T-helper 2 cell treated with Interferon-gamma antibody and Interleukin-4, amounts not matched to agents 100 ng/mL and 5 ng/mL, for 36 hours (primary cell): Measurements from ENCODE around the gene PCSK1N. TPM values are rescaled to one million over a fixed set of nuclear protein-coding genes. Genes with fewer than 3 reads are reported as not detected.
"Not testable (repeated sequence)": the region's sequence is repeated elsewhere in the genome, so short reads cannot be mapped to it uniquely, and the experiment has no call there.

Source experiments
- intact Hi-C: fragments of 100-400 bp; cut with micrococcal nuclease; formaldehyde crosslinking; loops from one replicate; pipeline ENCODE4 v1.15.1; 2023
- total RNA-seq: library from RNA; stranded (reverse); gene quantifications from 2 replicates; pipeline ENCODE4 v1.2.3, GENCODE V29; 2022

Gene PCSK1N, protein sequence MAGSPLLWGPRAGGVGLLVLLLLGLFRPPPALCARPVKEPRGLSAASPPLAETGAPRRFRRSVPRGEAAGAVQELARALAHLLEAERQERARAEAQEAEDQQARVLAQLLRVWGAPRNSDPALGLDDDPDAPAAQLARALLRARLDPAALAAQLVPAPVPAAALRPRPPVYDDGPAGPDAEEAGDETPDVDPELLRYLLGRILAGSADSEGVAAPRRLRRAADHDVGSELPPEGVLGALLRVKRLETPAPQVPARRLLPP
- 0.20 TPM in 1 of 2 replicates, not detected in the other for total RNA-seq

DNA sequence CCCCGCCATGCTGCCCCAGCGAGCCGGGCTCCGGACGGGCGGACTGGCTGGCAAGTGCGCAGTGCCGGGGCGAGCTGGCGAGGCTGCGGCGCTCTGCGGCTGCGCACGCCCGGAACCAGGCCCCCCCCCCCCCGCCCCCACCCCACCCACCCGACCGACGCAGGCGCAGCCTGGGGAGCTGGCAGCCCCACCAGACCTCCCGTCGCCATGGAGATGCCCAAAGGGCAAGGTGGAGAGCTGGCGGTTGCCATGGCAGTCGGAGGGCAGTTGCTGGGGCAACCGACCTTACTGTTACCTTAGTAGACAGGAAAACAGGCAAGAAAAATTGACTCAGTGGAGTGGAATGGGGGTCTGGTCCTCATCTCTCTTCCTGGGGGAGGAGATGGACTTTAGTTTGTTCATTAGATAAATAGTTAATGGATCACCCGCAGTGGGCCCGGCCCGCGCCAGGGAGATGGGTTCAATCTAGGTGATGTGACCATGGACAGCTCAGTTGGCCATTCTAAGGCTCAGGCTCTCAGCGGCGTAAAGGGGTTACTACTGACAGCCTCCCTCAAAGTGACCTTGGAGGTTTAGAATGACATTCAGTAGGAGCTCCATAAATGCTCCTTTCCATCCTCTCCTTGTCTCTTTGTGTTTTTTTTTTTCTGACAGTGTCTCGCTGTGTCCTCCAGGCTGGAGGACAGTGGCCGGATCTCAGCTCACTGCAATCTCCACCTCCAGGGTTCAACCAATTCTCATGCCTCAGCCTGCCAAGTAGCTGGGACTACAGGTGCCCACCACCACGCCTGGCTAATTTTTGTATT is at the start of gene PCSK1N:
Gene PCSK1N (minus strand): TSS at position 87 of the 806 bp plus-strand sequence. CDS start 78 bp downstream, at position 9.
- intact Hi-C loops: no loop called here

DNA sequence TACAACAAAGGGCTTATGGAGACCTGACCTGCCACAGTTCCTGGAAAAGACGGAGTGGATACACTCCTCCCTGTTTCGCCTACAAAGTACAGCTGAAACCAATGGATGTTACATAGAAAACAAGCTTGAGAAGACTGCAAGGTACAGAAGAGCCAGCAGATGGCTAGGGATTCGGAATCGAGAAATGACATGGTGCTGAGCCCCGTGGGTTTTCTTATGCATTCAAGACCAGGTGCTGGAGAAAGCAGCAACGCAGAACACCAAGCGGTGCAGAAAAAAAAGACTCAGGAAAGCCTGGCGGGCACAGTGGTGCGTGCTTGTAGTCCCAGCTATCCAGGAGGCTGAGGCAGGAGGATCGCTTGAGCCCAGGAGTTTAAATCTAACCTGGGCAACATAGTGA is 48.3 kb upstream of the PCSK1N start:
- intact Hi-C loops: no loop called here

DNA sequence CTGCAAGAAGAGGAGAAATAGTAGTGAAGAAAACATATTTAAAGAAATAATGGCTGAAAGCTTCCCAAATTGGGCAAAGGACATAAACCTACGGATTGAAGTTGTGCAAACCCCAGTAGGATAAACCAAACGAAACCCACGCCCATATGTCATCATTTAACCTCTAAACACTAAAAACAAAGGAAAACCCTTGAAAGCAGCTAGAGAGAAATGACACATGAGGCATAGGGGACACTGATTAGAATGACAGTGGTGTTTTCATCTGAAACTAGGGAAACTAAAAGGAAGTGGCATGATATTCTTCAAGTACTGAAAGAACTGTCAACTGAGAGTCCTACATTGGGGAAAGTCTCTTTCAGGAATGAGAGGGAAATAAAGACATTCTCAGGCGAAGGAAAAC is 41.5 kb upstream of the PCSK1N start:
- intact Hi-C loops: not testable (repeated sequence)

DNA sequence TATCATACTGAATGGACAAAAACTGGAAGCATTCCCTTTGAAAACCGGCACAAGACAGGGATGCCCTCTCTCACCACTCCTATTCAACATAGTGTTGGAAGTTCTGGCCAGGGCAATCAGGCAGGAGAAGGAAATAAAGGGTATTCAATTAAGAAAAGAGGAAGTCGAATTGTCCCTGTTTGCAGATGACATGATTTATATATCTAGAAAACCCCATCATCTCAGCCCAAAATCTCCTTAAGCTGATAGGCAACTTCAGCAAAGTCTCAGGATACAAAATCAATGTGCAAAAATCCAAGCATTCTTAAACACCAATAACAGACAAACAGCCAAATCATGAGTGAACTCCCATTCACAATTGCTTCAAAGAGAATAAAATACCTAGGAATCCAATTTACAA is 36.6 kb upstream of the PCSK1N start:
- intact Hi-C loops: not testable (repeated sequence)

DNA sequence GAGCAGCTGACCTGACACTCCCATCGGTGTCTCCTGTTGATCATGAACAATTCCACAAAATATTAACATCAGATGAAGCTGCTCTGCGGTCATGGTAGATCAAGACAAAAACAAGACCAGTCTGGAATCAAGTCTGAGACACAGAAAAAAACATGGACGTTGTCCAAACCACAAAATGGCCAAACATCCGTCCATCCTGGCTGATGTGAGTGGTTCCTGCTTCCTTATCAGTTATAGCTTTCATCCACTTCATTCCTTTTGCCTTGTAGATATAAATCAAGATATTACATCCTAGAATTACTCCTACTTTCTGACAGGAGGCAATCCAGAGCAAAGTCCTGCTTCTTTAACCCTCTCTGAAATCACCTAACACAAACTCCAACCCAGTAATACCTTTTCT is 28.8 kb upstream of the PCSK1N start:
- intact Hi-C loops: no loop called here

DNA sequence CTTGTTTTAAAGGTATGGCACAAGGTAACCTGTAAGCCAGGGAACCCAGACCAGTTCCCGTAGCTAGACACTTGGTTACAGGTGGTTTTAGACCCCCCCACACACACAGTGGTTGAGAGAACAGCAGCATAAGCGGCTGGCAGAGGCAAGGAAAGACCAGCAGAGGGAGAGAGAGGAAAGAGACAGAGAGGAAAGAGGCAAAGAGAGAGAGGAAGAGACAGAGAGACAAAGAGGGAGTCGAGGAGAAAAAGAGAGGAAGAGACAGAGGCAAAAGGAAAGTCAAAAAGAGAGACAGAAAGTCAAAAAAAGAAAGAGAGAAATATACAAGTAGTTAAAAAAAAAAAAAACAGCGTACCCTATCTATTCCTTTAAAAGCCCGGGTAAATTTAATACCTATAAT is 19.5 kb upstream of the PCSK1N start:
- intact Hi-C loops: no loop called here

DNA sequence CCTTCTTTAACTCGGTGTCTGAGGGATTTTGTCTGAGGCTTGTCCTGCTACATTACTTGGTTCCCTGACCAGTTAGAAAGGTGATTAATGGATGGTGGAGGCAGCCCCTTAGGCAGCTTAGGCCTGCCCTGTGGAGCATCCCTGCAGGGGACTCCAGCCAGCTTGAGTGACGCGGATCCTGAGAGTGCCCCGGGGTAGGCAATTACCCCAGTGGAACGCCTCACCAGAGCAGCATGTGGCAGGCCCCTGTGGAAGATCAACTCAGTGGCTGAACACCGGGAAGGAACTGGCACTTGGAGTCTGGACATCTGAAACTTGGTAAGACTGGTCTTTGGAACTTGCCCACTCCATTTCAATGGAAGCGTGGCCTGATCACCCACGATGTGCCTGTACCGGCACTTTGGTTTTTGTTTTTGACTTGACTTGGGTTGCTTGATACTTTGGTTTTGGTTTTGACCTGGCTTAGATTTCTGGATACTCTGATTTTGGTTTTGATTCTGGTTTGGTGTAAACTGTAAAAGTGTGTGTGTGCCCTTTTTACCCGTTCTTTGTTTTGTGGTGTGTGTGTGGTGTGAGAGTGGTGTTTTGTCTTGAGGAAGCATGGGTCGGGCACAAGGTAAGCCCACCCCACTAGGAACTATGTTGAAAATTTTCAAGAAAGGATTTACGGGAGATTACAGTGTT is 18.9 kb upstream of the PCSK1N start:
- intact Hi-C loops: not testable (repeated sequence)

DNA sequence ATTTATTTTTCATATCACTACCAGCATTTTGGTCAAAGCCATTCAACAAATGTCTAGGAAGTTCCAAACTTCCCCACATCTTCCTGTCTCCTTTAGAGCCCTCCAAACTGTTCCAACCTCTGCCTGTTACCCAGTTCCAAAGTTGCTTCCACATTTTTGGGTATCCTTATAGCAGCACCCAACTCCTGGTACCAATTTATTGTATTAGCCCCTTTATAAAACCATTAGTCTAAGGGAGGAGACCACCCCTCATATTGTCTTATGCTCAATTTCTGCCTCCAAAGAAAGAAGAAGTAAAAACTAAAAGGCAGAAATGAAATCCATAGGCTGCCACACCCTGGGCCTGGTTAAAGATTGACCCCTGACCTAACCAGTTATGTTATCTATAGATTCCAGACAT is 18.1 kb upstream of the PCSK1N start:
- intact Hi-C loops: not testable (repeated sequence)

DNA sequence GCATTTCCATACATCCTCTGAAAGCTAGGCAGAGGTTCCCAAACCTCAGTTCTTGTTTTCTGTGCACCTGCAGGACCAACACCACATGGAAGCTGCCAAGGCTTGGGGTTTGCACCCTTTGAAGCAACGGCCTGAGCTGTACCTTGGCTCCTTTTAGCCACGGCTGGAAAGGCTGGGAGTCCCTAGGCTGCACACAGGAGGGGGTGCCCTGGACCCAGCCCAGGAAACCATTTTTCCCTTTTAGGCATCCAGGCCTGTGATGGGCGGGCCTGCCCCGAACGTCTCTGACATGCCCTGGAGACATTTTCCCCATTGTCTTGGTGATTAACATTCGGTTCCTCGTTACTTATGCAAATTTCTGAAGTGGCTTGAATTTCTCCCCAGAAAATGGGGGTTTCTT is 17.4 kb upstream of the PCSK1N start:
- intact Hi-C loops: no loop called here

DNA sequence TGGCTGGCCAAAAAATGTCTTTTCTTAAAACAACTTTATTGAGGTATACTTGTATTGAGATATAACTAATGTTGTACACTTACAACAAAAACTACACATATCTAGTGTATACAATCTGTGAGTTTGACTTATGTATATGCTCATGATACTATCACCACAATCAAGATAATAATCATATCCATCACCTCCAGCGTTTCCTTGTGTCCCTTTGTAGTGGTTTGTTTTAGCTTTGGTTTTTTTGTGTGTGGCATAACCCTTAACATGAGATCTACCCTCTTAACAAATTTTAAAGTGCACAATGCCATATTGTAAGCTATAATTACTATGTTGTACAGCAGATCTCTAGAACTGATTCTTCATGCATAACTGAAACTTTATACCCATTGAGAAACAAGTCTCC is 13.4 kb upstream of the PCSK1N start:
- intact Hi-C loops: no loop called here

DNA sequence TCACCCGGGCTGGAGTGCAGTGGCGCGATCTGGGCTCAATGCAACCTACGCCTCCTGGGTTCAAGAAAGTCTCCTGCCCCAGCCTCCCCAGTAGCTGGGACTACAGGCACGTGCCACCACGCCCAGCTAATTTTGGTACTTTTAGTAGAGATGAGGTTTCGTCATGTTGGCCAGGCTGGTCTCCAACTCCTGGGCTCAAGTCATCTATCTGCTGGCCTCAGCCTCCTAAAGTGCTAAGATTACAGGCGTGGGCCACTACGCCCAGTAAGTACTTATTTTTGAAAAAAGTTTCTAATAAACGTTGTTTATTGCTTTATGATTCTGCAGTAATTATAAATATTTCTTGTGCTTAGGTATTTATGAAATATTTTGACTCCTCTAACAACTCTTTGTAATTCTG is 4.3 kb upstream of the PCSK1N start:
- intact Hi-C loops: no loop called here

DNA sequence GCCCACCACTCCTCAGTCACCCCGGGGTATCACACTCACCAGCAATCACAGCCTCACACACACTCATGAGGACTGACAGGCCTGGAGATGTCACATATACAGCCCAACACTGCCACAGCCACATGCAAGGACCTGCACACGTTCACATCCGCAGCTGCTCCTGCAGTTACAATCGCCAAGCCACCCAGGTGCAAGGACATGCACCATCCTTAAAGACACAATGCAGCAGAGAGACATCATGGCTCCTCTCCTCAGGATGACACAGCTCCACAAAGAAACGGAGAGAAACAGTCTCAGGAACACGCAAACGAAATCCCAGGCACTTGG is 1.1 kb downstream of the PCSK1N start:
- intact Hi-C loops: no loop called here

DNA sequence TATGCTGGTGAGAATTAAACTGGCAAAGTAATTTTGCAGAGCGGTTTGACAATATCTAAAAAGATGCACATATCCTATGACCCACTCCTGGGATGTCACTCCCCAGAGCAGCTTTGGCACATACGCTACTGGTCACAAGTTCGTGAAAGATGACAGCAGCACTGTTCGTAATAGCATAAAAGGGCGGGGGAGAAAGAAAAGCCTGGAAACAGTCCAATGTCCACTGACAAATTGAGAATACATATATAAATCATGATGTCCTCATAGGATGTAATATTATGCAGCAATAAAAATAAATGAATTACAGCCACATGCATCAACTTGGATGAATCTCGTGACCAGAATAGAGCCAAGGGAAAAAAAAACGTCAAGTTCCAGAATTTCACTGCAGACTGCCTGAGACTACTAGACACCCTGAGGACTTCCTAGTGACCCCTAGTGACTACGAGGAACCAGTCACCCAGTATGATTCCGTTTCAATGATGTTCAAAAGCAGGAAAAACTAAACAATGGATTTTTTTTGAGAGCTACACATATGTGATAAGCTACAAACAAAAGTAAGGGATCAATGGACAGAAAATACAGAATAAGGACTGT is 1.8 kb downstream of the PCSK1N start:
- intact Hi-C loops: no loop called here

DNA sequence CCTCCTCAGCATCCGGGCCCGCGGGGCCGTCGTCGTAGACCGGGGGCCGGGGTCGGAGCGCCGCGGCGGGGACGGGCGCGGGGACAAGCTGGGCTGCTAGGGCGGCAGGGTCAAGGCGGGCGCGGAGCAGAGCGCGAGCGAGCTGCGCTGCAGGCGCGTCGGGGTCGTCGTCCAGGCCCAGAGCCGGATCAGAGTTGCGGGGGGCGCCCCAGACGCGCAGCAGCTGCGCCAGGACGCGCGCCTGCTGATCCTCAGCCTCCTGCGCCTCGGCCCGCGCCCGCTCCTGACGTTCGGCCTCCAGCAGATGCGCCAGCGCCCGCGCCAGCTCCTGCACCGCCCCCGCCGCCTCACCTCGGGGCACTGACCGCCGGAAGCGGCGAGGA is 3.5 kb downstream of the PCSK1N start:
- intact Hi-C loops: no loop called here

DNA sequence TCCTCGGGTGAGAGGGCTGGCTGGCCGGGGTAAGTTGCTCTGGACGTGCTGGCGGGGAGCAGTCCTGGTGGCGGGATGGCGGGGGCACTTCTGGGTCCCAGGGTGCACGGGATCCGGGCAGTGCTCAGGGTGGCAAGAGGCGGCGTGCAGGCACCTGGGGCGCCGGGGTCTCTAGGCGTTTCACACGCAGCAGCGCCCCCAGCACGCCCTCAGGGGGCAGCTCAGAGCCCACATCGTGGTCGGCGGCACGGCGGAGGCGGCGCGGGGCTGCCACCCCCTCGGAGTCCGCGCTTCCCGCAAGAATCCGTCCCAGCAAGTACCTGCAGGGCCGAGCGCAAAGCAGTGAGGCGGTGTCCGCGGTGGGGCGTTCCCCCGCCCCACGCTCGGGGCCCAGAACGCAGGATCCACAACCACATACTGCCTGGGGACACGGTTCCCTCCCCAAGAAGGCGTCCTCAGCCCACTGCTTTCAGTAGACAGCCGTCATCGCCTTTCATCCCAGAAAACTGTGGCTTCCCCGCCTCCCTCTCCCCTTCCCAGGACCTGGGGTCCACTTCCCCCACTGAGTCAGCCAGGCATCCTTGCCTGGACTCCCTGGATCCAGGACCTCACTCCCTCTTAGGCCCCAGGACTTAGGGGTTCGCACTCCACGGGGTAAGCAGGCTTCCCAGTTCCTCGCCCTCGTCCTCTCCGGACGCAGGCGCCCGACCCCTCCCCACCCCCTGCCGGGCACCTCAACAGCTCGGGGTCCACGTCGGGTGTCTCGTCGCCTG is 4.1 kb downstream of the PCSK1N start:
- intact Hi-C loops: no loop called here

DNA sequence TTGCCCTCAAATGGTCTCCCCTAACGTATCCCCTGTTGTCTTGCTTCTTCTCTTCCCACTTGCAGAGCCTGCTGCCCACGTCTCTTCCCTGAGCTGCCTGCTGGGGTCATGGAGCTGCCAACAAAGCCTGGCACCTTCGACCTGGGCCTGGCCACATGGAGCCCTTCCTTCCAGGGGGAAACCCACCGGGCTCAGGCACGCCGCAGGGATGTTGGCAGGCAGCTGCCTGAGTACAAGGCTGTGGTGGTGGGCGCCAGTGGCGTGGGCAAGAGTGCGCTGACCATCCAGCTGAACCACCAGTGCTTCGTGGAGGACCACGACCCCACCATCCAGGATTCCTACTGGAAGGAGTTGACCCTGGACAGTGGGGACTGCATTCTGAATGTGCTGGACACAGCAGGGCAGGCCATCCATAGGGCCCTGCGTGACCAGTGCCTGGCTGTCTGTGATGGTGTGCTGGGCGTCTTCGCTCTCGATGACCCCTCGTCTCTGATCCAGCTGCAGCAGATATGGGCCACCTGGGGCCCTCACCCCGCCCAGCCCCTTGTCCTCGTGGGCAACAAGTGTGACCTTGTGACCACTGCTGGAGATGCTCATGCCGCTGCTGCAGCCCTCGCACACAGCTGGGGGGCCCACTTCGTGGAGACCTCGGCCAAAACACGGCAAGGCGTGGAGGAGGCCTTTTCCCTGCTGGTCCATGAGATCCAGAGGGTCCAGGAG is 6.2 kb downstream of the PCSK1N start:
- intact Hi-C loops: no loop called here

DNA sequence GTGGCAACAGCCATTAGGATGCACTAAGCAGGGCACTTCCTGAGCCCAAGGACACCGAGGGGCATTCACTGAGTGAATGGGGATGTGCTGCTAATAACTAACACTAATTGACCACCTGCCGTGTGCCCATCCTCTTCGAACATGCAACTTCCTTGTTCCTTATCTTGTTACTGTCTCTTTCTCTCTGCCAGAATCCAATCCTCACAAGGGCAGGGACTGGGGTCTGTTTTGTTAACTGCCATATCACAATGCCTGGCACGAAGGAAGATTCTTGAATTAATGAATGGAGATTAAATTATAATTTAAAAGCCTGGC is 7.8 kb downstream of the PCSK1N start:
- intact Hi-C loops: no loop called here

DNA sequence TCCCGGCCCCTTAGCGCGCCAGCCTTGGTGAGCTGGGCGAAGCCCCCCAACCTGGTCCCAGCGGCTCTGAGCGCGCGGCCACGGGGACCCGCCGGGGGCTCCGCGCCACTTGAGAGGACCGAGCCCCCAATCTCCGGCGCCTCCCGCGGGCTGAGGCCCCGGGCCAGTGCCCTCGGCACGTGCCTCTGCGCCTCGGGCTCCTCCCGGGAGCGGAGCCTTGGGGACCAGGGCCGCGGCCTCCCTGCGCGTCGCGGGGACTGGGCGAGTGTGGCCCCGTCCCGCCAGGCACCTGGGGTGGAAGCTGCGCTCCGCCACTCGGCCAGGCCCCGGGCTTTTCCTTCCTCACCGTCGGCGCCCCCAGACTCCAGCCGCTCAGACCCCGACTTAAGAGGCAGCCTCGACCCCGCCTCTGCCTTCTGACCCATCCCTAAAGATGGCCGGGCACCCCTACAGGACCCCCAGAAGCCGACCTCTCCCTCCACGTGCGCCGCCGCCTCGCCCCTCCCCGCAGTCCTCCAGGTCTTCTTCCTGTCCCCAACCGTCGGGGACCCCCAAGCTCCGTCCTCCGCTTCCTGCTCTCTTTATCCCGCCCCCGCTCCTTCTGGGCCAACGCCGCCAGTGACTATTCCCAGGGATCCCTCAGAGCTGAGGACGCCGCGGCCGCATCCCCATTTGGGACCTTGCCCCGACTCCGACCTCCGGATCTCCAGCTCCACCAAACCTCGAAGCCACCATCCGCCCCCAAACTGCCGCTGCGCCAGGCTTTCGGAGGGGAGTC is 8.3 kb downstream of the PCSK1N start:
- intact Hi-C loops: no loop called here

DNA sequence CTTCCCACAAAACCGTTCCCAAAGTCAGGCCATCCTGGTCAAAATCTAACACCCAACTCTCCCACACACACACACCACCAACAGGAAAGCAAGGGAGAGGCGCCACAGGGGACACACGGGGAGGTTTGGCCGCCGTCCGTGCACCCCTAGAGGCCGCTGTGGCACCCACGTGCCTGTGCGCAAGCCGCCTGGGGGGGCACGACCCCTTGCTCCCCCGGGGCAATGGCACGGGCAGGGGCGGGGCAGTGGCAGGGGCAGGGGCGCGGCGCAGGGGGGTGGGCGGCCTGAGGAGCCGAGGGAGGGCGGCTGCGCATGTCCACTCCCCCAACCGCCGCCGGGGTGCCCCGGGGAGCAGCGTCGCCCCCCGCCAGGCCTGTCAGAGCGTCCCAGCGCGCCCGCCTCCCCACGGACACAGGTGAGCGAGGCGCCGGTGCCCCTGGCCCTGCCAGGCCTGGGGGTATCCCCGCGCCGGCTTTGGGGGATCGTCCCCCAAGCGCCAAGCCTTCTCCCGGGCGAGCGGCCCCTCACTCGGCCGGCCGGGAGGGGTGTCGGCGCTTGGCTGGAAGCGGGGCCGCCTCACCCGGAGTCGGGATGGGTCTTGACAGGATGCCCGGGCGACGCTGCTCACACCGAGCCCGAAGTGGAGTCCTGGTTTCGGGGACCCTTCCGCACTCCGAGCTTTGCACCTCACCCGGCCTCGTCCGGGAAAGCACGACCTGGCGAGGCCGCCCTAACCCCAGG is 9.1 kb downstream of the PCSK1N start, which contains the start of gene ERAS:
Gene ERAS (plus strand): TSS at position 379 of the 741 bp plus-strand sequence. CDS start 2,611 bp downstream, outside the sequence.
- intact Hi-C loops: no loop called here
